HepG2 (cell line): Measurements from ENCODE around the gene TOMM40L. TPM values are rescaled to one million over a fixed set of nuclear protein-coding genes. Genes with fewer than 3 reads are reported as not detected.

ENCODE experiments used
- GATA4 ChIP-seq: sonication (generic); IDR thresholded peaks from 2 replicates; pipeline ENCODE4 v1.6.1; 2016; ENCODE audit warnings: antibody characterized with exemption, low read depth, borderline replicate concordance
- MEIS2 ChIP-seq: sonication (generic); formaldehyde crosslinking; IDR thresholded peaks from 2 replicates; pipeline ENCODE4 v1.9.0; 2021; ENCODE audit warnings: mild to moderate bottlenecking, missing genetic modification reagents
- RELA ChIP-seq: sonication (generic); formaldehyde crosslinking; IDR thresholded peaks from 2 replicates; pipeline ENCODE4 v1.4.0; 2020; ENCODE audit warnings: missing genetic modification reagents
- ZBTB20 ChIP-seq: sonication (generic); formaldehyde crosslinking; IDR thresholded peaks from 2 replicates; pipeline ENCODE4 v1.8.1; 2023; ENCODE audit warnings: missing genetic modification reagents, low read depth, mild to moderate bottlenecking, borderline replicate concordance
- ZNF143 ChIP-seq: sonication (generic); formaldehyde crosslinking; IDR thresholded peaks from 2 replicates; pipeline ENCODE4 v1.4.0; 2020; ENCODE audit warnings: missing genetic modification reagents
- ZNF230 ChIP-seq: sonication (generic); formaldehyde crosslinking; IDR thresholded peaks from 2 replicates; pipeline ENCODE4 v1.4.0; 2020; ENCODE audit warnings: mild to moderate bottlenecking, missing genetic modification reagents
- ZNF570 ChIP-seq: sonication (generic); formaldehyde crosslinking; IDR thresholded peaks from 2 replicates; pipeline ENCODE4 v1.4.0; 2020; ENCODE audit warnings: mild to moderate bottlenecking, missing genetic modification reagents, borderline replicate concordance
- polyA plus RNA-seq, 8 experiments: library from polyadenylated mRNA; depleted of rRNA in 3 of 8; stranded (reverse) in 7 of 8; unstranded in 1 of 8; fragments of >200 nt; fragmentation: Illumina TruSeq in 4 of 8; extraction: Trizol in 4 of 8; gene quantifications; 2 replicates each; pipeline versions ENCODE4 v1.2.1 to v1.2.3, GENCODE V29; 2011 to 2016; ENCODE audit warnings: low read depth in 4 of 8, missing spikeins in 1 of 8, mixed read lengths in 1 of 8; ENCODE audit not compliant: insufficient read depth in 1 of 8
- total RNA-seq, 5 experiments: library from RNA; depleted of rRNA; stranded (reverse); fragments of >200 nt; fragmentation: Illumina TruSeq; extraction: Trizol; gene quantifications; 2 replicates each; pipeline ENCODE4 v1.2.3, GENCODE V29; 2016; ENCODE audit warnings: low read depth in 1 of 5
- TF ChIP-seq, protein P1 (sequence below), 2 experiments: sonication (generic) in 1 of 2; formaldehyde crosslinking in 1 of 2; IDR thresholded peaks; 2 replicates each; pipeline versions ENCODE4 v1.4.0 to v1.6.1; 2018 to 2020; ENCODE audit warnings: missing genetic modification reagents in 2 of 2, borderline replicate concordance in 1 of 2, low read depth in 1 of 2, mild to moderate bottlenecking in 1 of 2, missing biosample characterization in 1 of 2
- TF ChIP-seq, protein P2 (sequence below): sonication (generic); formaldehyde crosslinking; IDR thresholded peaks from 2 replicates; pipeline ENCODE4 v1.4.0; 2020; ENCODE audit warnings: mild to moderate bottlenecking, low read depth, missing genetic modification reagents
- TF ChIP-seq, protein P3 (sequence below): sonication (generic); formaldehyde crosslinking; IDR thresholded peaks from 2 replicates; pipeline ENCODE4 v1.5.0; 2020; ENCODE audit warnings: mild to moderate bottlenecking, missing genetic modification reagents
- TF ChIP-seq, protein P4 (sequence below): sonication (generic); formaldehyde crosslinking; IDR thresholded peaks from 2 replicates; pipeline ENCODE4 v1.4.0; 2020; ENCODE audit warnings: missing genetic modification reagents
- TF ChIP-seq, protein P5 (sequence below): sonication (generic); formaldehyde crosslinking; IDR thresholded peaks from 2 replicates; pipeline ENCODE4 v1.4.0; 2020; ENCODE audit warnings: mild to moderate bottlenecking, missing genetic modification reagents, borderline replicate concordance
- TF ChIP-seq, protein P6 (sequence below): sonication (generic); formaldehyde crosslinking; IDR thresholded peaks from 2 replicates; pipeline ENCODE4 v1.4.0; 2020; ENCODE audit warnings: missing genetic modification reagents

TOMM40L gene
- total and polyA plus RNA-seq, 2 of the 13 experiments (the other 11 are each of a cell fraction or from before 2014, with no cell fraction given): 14.1 to 26.2 TPM

DNA sequence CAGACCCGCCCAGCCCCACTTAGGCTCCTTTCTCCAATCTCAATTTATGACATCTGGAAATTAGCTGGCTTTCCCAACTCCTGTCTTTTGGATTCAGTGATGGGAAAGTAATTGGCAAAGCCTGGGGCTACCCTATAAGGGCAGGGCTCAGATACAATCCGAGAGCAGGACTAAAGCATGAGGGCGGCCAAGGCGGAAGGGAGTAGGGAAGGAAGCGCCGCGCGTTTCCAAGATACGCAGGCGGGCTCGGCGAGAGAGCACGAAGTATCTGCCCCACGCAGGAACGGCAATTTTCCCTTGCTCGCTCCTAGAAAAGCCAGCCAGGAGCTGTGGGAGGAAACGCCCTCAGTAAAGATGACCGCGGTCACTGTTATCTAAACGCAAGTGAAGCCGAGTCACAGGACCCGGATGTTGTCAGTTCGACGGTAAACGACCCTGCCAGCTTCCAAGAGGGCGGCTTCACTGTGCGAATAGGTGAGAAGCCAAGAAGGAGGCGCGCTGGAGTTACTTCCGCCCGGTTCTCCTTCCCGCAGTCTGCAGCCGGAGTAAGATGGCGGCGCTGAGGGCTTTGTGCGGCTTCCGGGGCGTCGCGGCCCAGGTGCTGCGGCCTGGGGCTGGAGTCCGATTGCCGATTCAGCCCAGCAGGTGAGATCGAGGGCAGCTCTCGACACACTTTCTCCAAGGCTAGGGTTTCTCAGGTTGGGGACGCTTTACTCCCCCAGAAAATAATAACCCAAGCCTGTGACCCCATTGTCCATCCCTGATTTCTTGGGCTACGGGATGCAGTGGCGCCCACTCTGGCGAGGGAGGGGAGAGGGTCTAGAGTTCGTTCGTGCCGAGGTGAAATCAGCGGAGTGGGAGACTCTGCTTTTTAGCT, 23.8 kb upstream of the TOMM40L start, which contains the start of gene NDUFS2 (continued):
- peak; percentile 76; the same call in 1 of the 2 replicates for TF ChIP-seq ZBTB20 (CRISPR knock-in tag)
- TF ChIP-seq, protein P1, sequence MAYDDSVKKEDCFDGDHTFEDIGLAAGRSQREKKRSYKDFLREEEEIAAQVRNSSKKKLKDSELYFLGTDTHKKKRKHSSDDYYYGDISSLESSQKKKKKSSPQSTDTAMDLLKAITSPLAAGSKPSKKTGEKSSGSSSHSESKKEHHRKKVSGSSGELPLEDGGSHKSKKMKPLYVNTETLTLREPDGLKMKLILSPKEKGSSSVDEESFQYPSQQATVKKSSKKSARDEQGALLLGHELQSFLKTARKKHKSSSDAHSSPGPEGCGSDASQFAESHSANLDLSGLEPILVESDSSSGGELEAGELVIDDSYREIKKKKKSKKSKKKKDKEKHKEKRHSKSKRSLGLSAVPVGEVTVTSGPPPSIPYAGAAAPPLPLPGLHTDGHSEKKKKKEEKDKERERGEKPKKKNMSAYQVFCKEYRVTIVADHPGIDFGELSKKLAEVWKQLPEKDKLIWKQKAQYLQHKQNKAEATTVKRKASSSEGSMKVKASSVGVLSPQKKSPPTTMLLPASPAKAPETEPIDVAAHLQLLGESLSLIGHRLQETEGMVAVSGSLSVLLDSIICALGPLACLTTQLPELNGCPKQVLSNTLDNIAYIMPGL (CRISPR knock-in tag; IDR thresholded peaks at IDR 0.05; ENCODE audit: borderline replicate concordance in 1 of 2, low read depth in 1 of 2): peak; percentile 71 to 87; a peak in 3 of 4 replicates
- TF ChIP-seq MEIS2 (CRISPR knock-in tag): peak; percentile 52; the same call in 1 of the 2 replicates
- TF ChIP-seq, protein P2, sequence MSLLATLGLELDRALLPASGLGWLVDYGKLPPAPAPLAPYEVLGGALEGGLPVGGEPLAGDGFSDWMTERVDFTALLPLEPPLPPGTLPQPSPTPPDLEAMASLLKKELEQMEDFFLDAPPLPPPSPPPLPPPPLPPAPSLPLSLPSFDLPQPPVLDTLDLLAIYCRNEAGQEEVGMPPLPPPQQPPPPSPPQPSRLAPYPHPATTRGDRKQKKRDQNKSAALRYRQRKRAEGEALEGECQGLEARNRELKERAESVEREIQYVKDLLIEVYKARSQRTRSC (CRISPR knock-in tag): no peak
- TF ChIP-seq GATA4: peak; percentile 25; the same call in 1 of the 2 replicates
- TF ChIP-seq, protein P3, sequence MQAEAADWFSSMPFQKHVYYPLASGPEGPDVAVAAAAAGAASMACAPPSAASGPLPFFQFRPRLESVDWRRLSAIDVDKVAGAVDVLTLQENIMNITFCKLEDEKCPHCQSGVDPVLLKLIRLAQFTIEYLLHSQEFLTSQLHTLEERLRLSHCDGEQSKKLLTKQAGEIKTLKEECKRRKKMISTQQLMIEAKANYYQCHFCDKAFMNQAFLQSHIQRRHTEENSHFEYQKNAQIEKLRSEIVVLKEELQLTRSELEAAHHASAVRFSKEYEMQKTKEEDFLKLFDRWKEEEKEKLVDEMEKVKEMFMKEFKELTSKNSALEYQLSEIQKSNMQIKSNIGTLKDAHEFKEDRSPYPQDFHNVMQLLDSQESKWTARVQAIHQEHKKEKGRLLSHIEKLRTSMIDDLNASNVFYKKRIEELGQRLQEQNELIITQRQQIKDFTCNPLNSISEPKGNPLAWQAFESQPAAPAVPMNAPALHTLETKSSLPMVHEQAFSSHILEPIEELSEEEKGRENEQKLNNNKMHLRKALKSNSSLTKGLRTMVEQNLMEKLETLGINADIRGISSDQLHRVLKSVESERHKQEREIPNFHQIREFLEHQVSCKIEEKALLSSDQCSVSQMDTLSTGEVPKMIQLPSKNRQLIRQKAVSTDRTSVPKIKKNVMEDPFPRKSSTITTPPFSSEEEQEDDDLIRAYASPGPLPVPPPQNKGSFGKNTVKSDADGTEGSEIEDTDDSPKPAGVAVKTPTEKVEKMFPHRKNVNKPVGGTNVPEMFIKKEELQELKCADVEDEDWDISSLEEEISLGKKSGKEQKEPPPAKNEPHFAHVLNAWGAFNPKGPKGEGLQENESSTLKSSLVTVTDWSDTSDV (CRISPR knock-in tag): peak; percentile 54; the same call in 1 of the 2 replicates
- 0 out of 2 replicates have a peak, but pooled peaks have one; percentile 52 for TF ChIP-seq ZNF570
- TF ChIP-seq ZNF143: peak; percentile 63; the same call in 1 of the 2 replicates
- TF ChIP-seq, protein P4, sequence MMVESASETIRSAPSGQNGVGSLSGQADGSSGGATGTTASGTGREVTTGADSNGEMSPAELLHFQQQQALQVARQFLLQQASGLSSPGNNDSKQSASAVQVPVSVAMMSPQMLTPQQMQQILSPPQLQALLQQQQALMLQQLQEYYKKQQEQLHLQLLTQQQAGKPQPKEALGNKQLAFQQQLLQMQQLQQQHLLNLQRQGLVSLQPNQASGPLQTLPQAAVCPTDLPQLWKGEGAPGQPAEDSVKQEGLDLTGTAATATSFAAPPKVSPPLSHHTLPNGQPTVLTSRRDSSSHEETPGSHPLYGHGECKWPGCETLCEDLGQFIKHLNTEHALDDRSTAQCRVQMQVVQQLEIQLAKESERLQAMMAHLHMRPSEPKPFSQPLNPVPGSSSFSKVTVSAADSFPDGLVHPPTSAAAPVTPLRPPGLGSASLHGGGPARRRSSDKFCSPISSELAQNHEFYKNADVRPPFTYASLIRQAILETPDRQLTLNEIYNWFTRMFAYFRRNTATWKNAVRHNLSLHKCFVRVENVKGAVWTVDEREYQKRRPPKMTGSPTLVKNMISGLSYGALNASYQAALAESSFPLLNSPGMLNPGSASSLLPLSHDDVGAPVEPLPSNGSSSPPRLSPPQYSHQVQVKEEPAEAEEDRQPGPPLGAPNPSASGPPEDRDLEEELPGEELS (CRISPR knock-in tag): peak; percentile 65; the same call in 1 of the 2 replicates
- TF ChIP-seq RELA (CRISPR knock-in tag): 0 out of 2 replicates have a peak, but pooled peaks have one; percentile 24
- TF ChIP-seq, protein P5, sequence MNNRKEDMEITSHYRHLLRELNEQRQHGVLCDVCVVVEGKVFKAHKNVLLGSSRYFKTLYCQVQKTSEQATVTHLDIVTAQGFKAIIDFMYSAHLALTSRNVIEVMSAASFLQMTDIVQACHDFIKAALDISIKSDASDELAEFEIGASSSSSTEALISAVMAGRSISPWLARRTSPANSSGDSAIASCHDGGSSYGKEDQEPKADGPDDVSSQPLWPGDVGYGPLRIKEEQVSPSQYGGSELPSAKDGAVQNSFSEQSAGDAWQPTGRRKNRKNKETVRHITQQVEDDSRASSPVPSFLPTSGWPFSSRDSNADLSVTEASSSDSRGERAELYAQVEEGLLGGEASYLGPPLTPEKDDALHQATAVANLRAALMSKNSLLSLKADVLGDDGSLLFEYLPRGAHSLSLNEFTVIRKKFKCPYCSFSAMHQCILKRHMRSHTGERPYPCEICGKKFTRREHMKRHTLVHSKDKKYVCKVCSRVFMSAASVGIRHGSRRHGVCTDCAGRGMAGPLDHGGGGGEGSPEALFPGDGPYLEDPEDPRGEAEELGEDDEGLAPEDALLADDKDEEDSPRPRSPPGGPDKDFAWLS (CRISPR knock-in tag): no peak
- TF ChIP-seq, protein P6, sequence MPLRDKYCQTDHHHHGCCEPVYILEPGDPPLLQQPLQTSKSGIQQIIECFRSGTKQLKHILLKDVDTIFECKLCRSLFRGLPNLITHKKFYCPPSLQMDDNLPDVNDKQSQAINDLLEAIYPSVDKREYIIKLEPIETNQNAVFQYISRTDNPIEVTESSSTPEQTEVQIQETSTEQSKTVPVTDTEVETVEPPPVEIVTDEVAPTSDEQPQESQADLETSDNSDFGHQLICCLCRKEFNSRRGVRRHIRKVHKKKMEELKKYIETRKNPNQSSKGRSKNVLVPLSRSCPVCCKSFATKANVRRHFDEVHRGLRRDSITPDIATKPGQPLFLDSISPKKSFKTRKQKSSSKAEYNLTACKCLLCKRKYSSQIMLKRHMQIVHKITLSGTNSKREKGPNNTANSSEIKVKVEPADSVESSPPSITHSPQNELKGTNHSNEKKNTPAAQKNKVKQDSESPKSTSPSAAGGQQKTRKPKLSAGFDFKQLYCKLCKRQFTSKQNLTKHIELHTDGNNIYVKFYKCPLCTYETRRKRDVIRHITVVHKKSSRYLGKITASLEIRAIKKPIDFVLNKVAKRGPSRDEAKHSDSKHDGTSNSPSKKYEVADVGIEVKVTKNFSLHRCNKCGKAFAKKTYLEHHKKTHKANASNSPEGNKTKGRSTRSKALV (CRISPR knock-in tag): peak; percentile 84
- peak; percentile 90; the same call in 1 of the 2 replicates for TF ChIP-seq ZNF230
